ENCODE measurements around the gene KSR2. TPM values are rescaled to one million over a fixed set of nuclear protein-coding genes. Genes with fewer than 3 reads are reported as not detected.

KSR2 gene
- total and polyA plus RNA-seq, 2 donors (not counting 3 experiments of a cell fraction or from before 2014, with no cell fraction given) = 2.1 to 5.2 TPM

- POLR2A ChIA-PET = no interaction called here
- Histone ChIP-seq H4K20me1 (replicated peaks; ENCODE audit: control insufficient read depth, extremely low read depth, insufficient read depth, low read length) (no peaks in the 10 kb centered on the region), H3K27ac (ENCODE audit: insufficient read depth, low read depth, low read length) (no peak overlapping the region), H3K4me2 (ENCODE audit: insufficient read depth, low read length) (no peak overlapping the region), H3K9ac (replicated peaks; ENCODE audit: extremely low read depth, insufficient read depth, low read length) (no peak overlapping the region), H3K36me3 (ENCODE audit: control insufficient read depth in 2 of 2, extremely low read depth in 1 of 2, insufficient read depth in 2 of 2, low read length in 2 of 2) (no peaks in the 10 kb centered on the region), H2AFZ (ENCODE audit: low read depth, low read length) (no peak overlapping the region), H3K4me1 (ENCODE audit: control insufficient read depth, extremely low read depth, insufficient read depth, low read length) (no peaks in the 10 kb centered on the region), H3K4me3 (replicated peaks in 1 of 3; ENCODE audit: insufficient read depth in 1 of 3, low read depth in 1 of 3, low read length in 3 of 3) (no peak overlapping the region), H3K9me1 (replicated peaks; ENCODE audit: control insufficient read depth, extremely low read depth, insufficient read depth, low read length) (no peaks in the 10 kb centered on the region), H3K27me3 (ENCODE audit: control insufficient read depth in 2 of 2, insufficient read depth in 2 of 2, low read length in 2 of 2) (no peaks in the 10 kb centered on the region), H3K9me3 (replicated peaks; ENCODE audit: control insufficient read depth, insufficient read depth, low read length) (no peaks in the 10 kb centered on the region), H3K79me2 (ENCODE audit: control insufficient read depth, insufficient read depth, low read length) (no peaks in the 10 kb centered on the region)
- CTCF ChIA-PET = no interaction called here
- TF ChIP-seq MYC (IDR thresholded peaks at IDR 0.05; ENCODE audit: low read depth, low read length) (no peak), POLR2A (IDR thresholded peaks at IDR 0.05; ENCODE audit: low read depth, low read length) (no peak), MAX (IDR thresholded peaks at IDR 0.05; ENCODE audit: insufficient read depth, insufficient read length) (no peak), EZH2 (IDR thresholded peaks at IDR 0.05; ENCODE audit: borderline replicate concordance, low read depth, low read length, severe bottlenecking) (no peak), JUN (IDR thresholded peaks at IDR 0.05; ENCODE audit: borderline replicate concordance, insufficient read depth, insufficient read length, low read depth) (no peak), CTCF (IDR thresholded peaks at IDR 0.05; ENCODE audit: extremely low read depth in 1 of 2, insufficient read depth in 1 of 2, low read depth in 1 of 2, low read length in 2 of 2) (no peak), GATA2 (IDR thresholded peaks at IDR 0.05; ENCODE audit: insufficient read depth, insufficient read length, low read depth, low read length) (no peak)
- no peak for DNase-seq (ENCODE audit: low read depth, low spot score)
- FAIRE-seq = no peak
- intact Hi-C loops (cut with micrococcal nuclease) = no loop called here
- dilution Hi-C loops (cut with MboI; ENCODE audit: extremely low pct_ligation_motif_present, low sequenced_read_pairs) = no loop called here
- no TSS peak for BruUV-seq (replicated peaks)
Observed at GRCh38 chr12:117506333-117506732, 462.5 kb downstream of the KSR2 start.

All from endothelial cell of umbilical vein (primary cell).